Thyroid gland (tissue), 4 donors: ENCODE measurements around the gene MCF2L. TPM values are rescaled to one million over a fixed set of nuclear protein-coding genes. Genes with fewer than 3 reads are reported as not detected.
"Not testable (repeated sequence)": the region's sequence is repeated elsewhere in the genome, so short reads cannot be mapped to it uniquely, and the experiment has no call there.

Experiments
- DNase-seq, 2 donors: peaks; one replicate each; pipeline ENCODE4 v3.0.0-alpha.2; 2019
- H3K27ac ChIP-seq, 3 donors: fragments of 200-600 bp; sonication (generic); 1 replicate in 2 of 3; 2 replicates in 1 of 3; pipeline ENCODE4 v1.5.1; 2016 to 2019; ENCODE audit warnings: mild to moderate bottlenecking in 1 of 3, moderate library complexity in 1 of 3
- H3K27me3 ChIP-seq: fragments of 200-600 bp; sonication (generic); one replicate; pipeline ENCODE4 v1.5.1; 2019
- H3K36me3 ChIP-seq, 2 donors: fragments of 200-600 bp; sonication (generic); one replicate each; pipeline ENCODE4 v1.5.1; 2016 to 2019
- H3K4me1 ChIP-seq, 2 donors: fragments of 200-600 bp; sonication (generic); one replicate each; pipeline ENCODE4 v1.5.1; 2017 to 2019
- H3K4me3 ChIP-seq, 3 donors: fragments of 200-600 bp; sonication (generic); replicated peaks in 1 of 3; 1 replicate in 2 of 3; 2 replicates in 1 of 3; pipeline ENCODE4 v1.5.1; 2016; ENCODE audit warnings: mild to moderate bottlenecking in 1 of 3
- H3K9me3 ChIP-seq: fragments of 200-600 bp; sonication (generic); one replicate; pipeline ENCODE4 v1.5.1; 2017
- POLR2A ChIP-seq, 2 donors: fragments of 450-650 bp; IDR thresholded peaks; one replicate each; pipeline ENCODE4 v1.6.1; 2017; ENCODE audit warnings: antibody characterized with exemption in 2 of 2, mild to moderate bottlenecking in 2 of 2, moderate library complexity in 1 of 2
- WGBS, 2 donors: methylation state at CpG; one replicate each; pipeline ENCODE4 v1.1.5; 2017; 5-methylcytosine and 5-hydroxymethylcytosine counted together
- intact Hi-C: fragments of 100-400 bp; cut with DNase I; formaldehyde crosslinking; loops from one replicate; pipeline ENCODE4 v1.15.1; 2023
- total RNA-seq, 4 donors: library from RNA; depleted of rRNA; stranded (reverse); fragments of >200 nt; gene quantifications; one replicate each; pipeline ENCODE4 v1.2.3, GENCODE V29; 2016
- TF ChIP-seq, protein P1 (sequence below), 6 experiments: fragments of 200-600 bp in 3 of 6; fragments of 450-650 bp in 3 of 6; sonication (generic) in 3 of 6; IDR thresholded peaks; one replicate each; pipeline ENCODE4 v1.5.1; 2016 to 2019; ENCODE audit warnings: antibody characterized with exemption in 6 of 6, mild to moderate bottlenecking in 2 of 6, inconsistent platforms in 1 of 6, moderate library complexity in 1 of 6

MCF2L gene
- total RNA-seq, 4 donors from 2014 or later: 35.6 to 83.4 (median 43.6) TPM

DNA sequence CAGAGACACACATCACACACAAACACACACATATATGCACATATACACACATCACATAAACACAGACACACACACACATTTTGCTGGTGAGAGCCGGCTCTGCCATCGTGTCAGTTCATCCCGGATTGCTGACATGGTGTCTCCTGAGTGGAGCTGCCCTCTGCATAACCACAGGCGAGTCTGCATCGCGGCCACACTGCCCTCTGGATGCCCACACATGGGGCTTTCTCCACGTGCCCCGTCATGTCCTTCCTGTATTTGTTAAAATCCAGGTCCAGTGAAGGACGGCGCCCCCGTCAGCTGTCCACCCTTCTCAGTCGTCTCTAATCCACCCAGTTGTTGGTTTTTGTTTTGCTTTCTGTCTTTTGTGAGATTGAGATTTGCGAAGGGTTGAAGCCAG lies 84.0 kb downstream of the MCF2L start:
- Histone ChIP-seq H3K27me3 (no peaks in the 10 kb centered on the region), H3K27ac (no peak overlapping the region), H3K36me3 (no peaks in the 10 kb centered on the region), H3K4me3 (no peak overlapping the region), H3K4me1 (no peaks in the 10 kb centered on the region), H3K9me3 (no peaks in the 10 kb centered on the region)
- TF ChIP-seq, protein P1, sequence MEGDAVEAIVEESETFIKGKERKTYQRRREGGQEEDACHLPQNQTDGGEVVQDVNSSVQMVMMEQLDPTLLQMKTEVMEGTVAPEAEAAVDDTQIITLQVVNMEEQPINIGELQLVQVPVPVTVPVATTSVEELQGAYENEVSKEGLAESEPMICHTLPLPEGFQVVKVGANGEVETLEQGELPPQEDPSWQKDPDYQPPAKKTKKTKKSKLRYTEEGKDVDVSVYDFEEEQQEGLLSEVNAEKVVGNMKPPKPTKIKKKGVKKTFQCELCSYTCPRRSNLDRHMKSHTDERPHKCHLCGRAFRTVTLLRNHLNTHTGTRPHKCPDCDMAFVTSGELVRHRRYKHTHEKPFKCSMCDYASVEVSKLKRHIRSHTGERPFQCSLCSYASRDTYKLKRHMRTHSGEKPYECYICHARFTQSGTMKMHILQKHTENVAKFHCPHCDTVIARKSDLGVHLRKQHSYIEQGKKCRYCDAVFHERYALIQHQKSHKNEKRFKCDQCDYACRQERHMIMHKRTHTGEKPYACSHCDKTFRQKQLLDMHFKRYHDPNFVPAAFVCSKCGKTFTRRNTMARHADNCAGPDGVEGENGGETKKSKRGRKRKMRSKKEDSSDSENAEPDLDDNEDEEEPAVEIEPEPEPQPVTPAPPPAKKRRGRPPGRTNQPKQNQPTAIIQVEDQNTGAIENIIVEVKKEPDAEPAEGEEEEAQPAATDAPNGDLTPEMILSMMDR (IDR thresholded peaks at IDR 0.05): no peak
- TF ChIP-seq POLR2A (IDR thresholded peaks at IDR 0.05): no peak
- WGBS, 2 donors: 93% methylated on average over 13 of the region's 13 CpGs
- no peak for DNase-seq
- intact Hi-C loops: no loop called here

- intact Hi-C loops: no loop called here
- Histone ChIP-seq H3K27ac (no peak overlapping the region), H3K9me3 (no peaks in the 10 kb centered on the region), H3K4me1 (no peaks in the 10 kb centered on the region), H3K27me3 (no peaks in the 10 kb centered on the region), H3K4me3 (no peak overlapping the region), H3K36me3 (no peaks in the 10 kb centered on the region)
- TF ChIP-seq, protein P1 (IDR thresholded peaks at IDR 0.05): no peak
- TF ChIP-seq POLR2A (IDR thresholded peaks at IDR 0.05): no peak
- DNase-seq: no peak
- 91 to 95% methylated on average over 13 to 14 of the region's 14 CpGs for WGBS, 2 donors
Measured at GRCh38 chr13:113053376-113053775, 84.4 kb downstream of the MCF2L start.

GRCh38 chr13:113053801-113054604 lies 85.0 kb downstream of the MCF2L start:
- 75 to 82% methylated on average over 30 to 31 of the region's 31 CpGs for WGBS, 2 donors
- no peaks in the 10 kb centered on the region for H3K4me1 ChIP-seq
- no peaks in the 10 kb centered on the region for H3K36me3 ChIP-seq
- DNase-seq: no peak
- no peak overlapping the region for H3K27ac ChIP-seq
- no peak overlapping the region for H3K4me3 ChIP-seq
- no peaks in the 10 kb centered on the region for H3K27me3 ChIP-seq
- TF ChIP-seq, protein P1 (IDR thresholded peaks at IDR 0.05): no peak
- H3K9me3 ChIP-seq: no peaks in the 10 kb centered on the region
- intact Hi-C loops: no loop called here

GRCh38 chr13:113057084-113057483 lies 88.1 kb downstream of the MCF2L start:
- intact Hi-C loops: no loop called here

GRCh38 chr13:113057559-113057958 lies 88.5 kb downstream of the MCF2L start:
- intact Hi-C loops, DNase-seq, H3K4me3 ChIP-seq, H3K9me3 ChIP-seq, H3K36me3 ChIP-seq, H3K4me1 ChIP-seq, H3K27ac ChIP-seq, H3K27me3 ChIP-seq: not testable (repeated sequence)
- WGBS, 2 donors: 93 to 98% methylated on average over 3 of the region's 3 CpGs

More at GRCh38 chr13:113057084-113057483, 88.1 kb downstream of the MCF2L start:
- H3K4me3 ChIP-seq: no peak overlapping the region
- DNase-seq: no peak
- H3K27ac ChIP-seq: no peak overlapping the region
- TF ChIP-seq, protein P1 (IDR thresholded peaks at IDR 0.05): no peak
- TF ChIP-seq POLR2A (IDR thresholded peaks at IDR 0.05): no peak
- H3K27me3 ChIP-seq: no peaks in the 10 kb centered on the region
- H3K4me1 ChIP-seq: no peaks in the 10 kb centered on the region
- H3K36me3 ChIP-seq: no peaks in the 10 kb centered on the region
- no peaks in the 10 kb centered on the region for H3K9me3 ChIP-seq
- WGBS, 2 donors: 80 to 100% methylated on average over 1 of the region's 1 CpG
